Mesenchymal stem cell (in vitro differentiated cells and primary cell): ENCODE measurements around the gene AUTS2.

Source experiments
- DNase-seq: peaks from one replicate; pipeline ENCODE4 v3.0.0-alpha.2; 2013
- H2AFZ ChIP-seq: one replicate; pipeline ENCODE4 v1.6.1; 2013; ENCODE audit warnings: low read depth, mild to moderate bottlenecking, control low read depth, inconsistent platforms, low read length, moderate library complexity
- H2AK5ac ChIP-seq: 2 replicates; pipeline ENCODE4 v1.6.1; 2013; ENCODE audit warnings: low read length, moderate library complexity, mild to moderate bottlenecking, inconsistent platforms; ENCODE audit not compliant: severe bottlenecking
- H2BK120ac ChIP-seq: one replicate; pipeline ENCODE4 v1.6.1; 2013; ENCODE audit warnings: low read depth, mild to moderate bottlenecking, inconsistent platforms, low read length, moderate library complexity
- H2BK12ac ChIP-seq, 2 experiments: one replicate each; pipeline ENCODE4 v1.6.1; 2013; ENCODE audit warnings: inconsistent platforms in 2 of 2, low read length in 2 of 2, mild to moderate bottlenecking in 2 of 2, moderate library complexity in 2 of 2, control low read depth in 1 of 2
- H2BK15ac ChIP-seq: one replicate; pipeline ENCODE4 v1.6.1; 2013; ENCODE audit warnings: mild to moderate bottlenecking, low read depth, inconsistent platforms; ENCODE audit not compliant: poor library complexity, severe bottlenecking
- H2BK5ac ChIP-seq: 2 replicates; pipeline ENCODE4 v1.6.1; 2013; ENCODE audit warnings: low read depth, mild to moderate bottlenecking, low read length, control low read depth, inconsistent platforms; ENCODE audit not compliant: poor library complexity, severe bottlenecking
- H3K14ac ChIP-seq, 2 experiments: one replicate each; pipeline ENCODE4 v1.6.1; 2013; ENCODE audit warnings: inconsistent platforms in 2 of 2, low read length in 2 of 2, control low read depth in 1 of 2, mild to moderate bottlenecking in 1 of 2, moderate library complexity in 1 of 2
- H3K18ac ChIP-seq, 2 experiments: one replicate each; pipeline ENCODE4 v1.6.1; 2013; ENCODE audit warnings: inconsistent platforms in 2 of 2, low read length in 2 of 2, control low read depth in 1 of 2, low read depth in 1 of 2, mild to moderate bottlenecking in 1 of 2
- H3K23ac ChIP-seq, 2 experiments: one replicate each; pipeline ENCODE4 v1.6.1; 2013; ENCODE audit warnings: inconsistent platforms in 2 of 2, low read length in 2 of 2, mild to moderate bottlenecking in 2 of 2, moderate library complexity in 2 of 2, control low read depth in 1 of 2
- H3K27ac ChIP-seq: 2 replicates; pipeline ENCODE4 v1.5.1; 2013; ENCODE audit warnings: mild to moderate bottlenecking, moderate library complexity, low read length, control low read depth, inconsistent platforms; ENCODE audit not compliant: poor library complexity, severe bottlenecking
- H3K27me3 ChIP-seq, 2 experiments: 2 replicates each; pipeline versions ENCODE4 v1.6.1 to v1.7.0; 2013; ENCODE audit warnings: low read length in 2 of 2, mild to moderate bottlenecking in 2 of 2, moderate library complexity in 2 of 2, control low read depth in 1 of 2, inconsistent platforms in 1 of 2; ENCODE audit not compliant: control insufficient read depth in 1 of 2, insufficient read depth in 1 of 2
- H3K36me3 ChIP-seq, 2 experiments: 2 replicates each; pipeline versions ENCODE4 v1.6.1 to v1.7.0; 2013; ENCODE audit warnings: low read length in 2 of 2, control low read depth in 1 of 2, inconsistent platforms in 1 of 2, low read depth in 1 of 2, mild to moderate bottlenecking in 1 of 2; ENCODE audit not compliant: insufficient read depth in 2 of 2, control insufficient read depth in 1 of 2
- H3K4ac ChIP-seq, 2 experiments: one replicate each; pipeline ENCODE4 v1.6.1; 2013; ENCODE audit warnings: inconsistent platforms in 2 of 2, low read length in 2 of 2, mild to moderate bottlenecking in 2 of 2, moderate library complexity in 2 of 2, control low read depth in 1 of 2, low read depth in 1 of 2
- H3K4me1 ChIP-seq: 2 replicates; pipeline ENCODE4 v1.6.1; 2013; ENCODE audit warnings: low read depth, low read length, control low read depth; ENCODE audit not compliant: control insufficient read depth, insufficient read depth
- H3K4me2 ChIP-seq: 2 replicates; pipeline ENCODE4 v1.6.1; 2013; ENCODE audit warnings: low read length, mild to moderate bottlenecking, inconsistent platforms; ENCODE audit not compliant: poor library complexity, severe bottlenecking
- H3K4me3 ChIP-seq, 2 experiments: 2 replicates each; pipeline versions ENCODE4 v1.5.1 to v1.7.0; 2013; ENCODE audit warnings: low read length in 2 of 2, mild to moderate bottlenecking in 2 of 2, control low read depth in 1 of 2, low read depth in 1 of 2; ENCODE audit not compliant: insufficient read depth in 1 of 2
- H3K79me1 ChIP-seq: replicated peaks from 2 replicates; pipeline ENCODE4 v1.6.1; 2013; ENCODE audit warnings: mild to moderate bottlenecking, control low read depth, low read length, inconsistent platforms; ENCODE audit not compliant: poor library complexity, severe bottlenecking
- H3K9ac ChIP-seq: 2 replicates; pipeline ENCODE4 v1.7.0; 2013; ENCODE audit warnings: mild to moderate bottlenecking, low read length, moderate library complexity
- H3K9me3 ChIP-seq: 2 replicates; pipeline ENCODE4 v1.7.0; 2013; ENCODE audit warnings: mild to moderate bottlenecking, low read length; ENCODE audit not compliant: control insufficient read depth
- H4K8ac ChIP-seq: one replicate; pipeline ENCODE4 v1.6.1; 2013; ENCODE audit warnings: inconsistent platforms, mild to moderate bottlenecking, low read length, moderate library complexity
- H4K91ac ChIP-seq: one replicate; pipeline ENCODE4 v1.6.1; 2013; ENCODE audit warnings: mild to moderate bottlenecking, low read length, inconsistent platforms
- WGBS: methylation state at CpG from one replicate; pipeline ENCODE4 v1.1.7; 2013; ENCODE audit warnings: mixed read lengths; 5-methylcytosine and 5-hydroxymethylcytosine counted together

The AUTS2 gene

DNA sequence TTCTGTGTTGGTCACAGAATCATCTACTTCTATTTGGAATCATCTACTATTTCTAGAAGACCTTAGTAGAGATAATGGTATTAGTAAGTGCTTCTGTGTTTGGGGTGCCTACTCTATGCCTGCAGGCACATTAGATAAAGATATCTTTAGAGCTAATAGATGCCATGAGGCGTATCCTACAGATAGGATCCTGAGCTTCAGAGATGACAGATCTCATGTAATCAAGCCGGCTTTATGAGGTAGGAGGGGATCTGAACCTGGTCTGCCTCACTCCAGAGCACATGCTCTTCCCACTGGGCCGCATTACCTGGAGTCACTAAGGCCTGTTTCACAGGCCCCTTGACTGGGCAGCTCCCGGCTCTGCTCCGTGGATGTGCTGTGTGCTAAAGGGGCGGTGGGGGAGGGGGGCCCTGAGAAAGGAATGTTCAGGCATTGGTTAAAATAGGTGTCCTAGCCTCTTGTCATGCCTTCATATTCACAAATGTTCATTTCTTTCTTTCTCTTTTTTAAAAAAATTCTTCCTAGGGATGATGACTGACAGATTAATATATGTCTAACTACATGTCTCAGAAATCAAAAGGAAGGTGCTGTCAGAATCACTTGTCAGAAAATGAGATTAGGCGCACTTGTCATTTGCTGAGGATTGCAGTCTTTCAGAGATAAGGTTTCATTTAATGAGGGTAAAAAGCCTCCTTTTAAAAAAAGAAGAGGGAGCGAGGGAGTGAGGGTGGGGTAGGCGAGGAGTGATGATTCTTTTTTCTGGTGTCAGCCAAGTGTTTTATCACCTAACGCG lies 1075.7 kb downstream of the AUTS2 start:
- Histone ChIP-seq H3K23ac (no peak overlapping the region), H4K8ac (no peak overlapping the region), H3K9ac (no peak overlapping the region), H4K91ac (no peak overlapping the region), H3K79me1 (no peaks in the 10 kb centered on the region), H3K14ac (no peak overlapping the region), H3K36me3 (no peaks in the 10 kb centered on the region), H3K4me2 (no peak overlapping the region), H3K4me1 (peaks cover 2% of the 10 kb centered on the region), H2BK120ac (no peak overlapping the region), H3K9me3 (no peaks in the 10 kb centered on the region), H2AFZ (no peak overlapping the region), H2BK5ac (no peak overlapping the region), H2AK5ac (no peak overlapping the region), H3K4ac (no peak overlapping the region), H2BK15ac (no peak overlapping the region), H3K27me3 (no peaks in the 10 kb centered on the region), H2BK12ac (no peak overlapping the region), H3K4me3 (no peak overlapping the region), H3K27ac (no peak overlapping the region), H3K18ac (no peak overlapping the region)
- no peak for DNase-seq
- WGBS, result 91% methylated on average over 9 of the region's 11 CpGs

DNA sequence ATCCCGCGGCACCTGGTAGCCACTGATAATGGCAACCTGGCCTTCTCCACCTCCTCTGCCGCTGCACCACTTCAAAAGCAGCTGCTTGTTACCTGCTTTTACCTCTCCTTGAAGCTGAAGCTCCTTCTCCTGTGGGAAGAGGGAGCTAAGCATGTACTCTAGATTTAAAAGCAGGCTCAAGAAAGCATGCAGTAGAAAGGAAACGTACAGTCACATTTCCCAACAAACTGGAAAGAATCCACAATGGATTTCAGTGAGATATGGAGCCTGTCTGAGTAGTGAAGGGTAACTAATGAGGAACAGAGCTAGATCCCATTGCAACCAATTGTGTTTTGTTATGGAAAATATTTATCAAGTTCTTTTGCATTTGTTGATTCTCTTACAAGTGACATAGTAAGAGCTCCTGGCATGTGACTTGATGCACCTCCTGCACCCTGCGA lies 1076.3 kb downstream of the AUTS2 start:
- no peak overlapping the region for H3K27ac ChIP-seq
- no peak overlapping the region for H3K4ac ChIP-seq
- H2AFZ ChIP-seq, result no peak overlapping the region
- no peak overlapping the region for H2BK15ac ChIP-seq
- H2BK5ac ChIP-seq, result no peak overlapping the region
- no peak overlapping the region for H3K4me3 ChIP-seq
- no peak overlapping the region for H2BK120ac ChIP-seq
- WGBS, result 64% methylated on average over 5 of the region's 5 CpGs
- H2BK12ac ChIP-seq, result no peak overlapping the region
- no peak overlapping the region for H3K23ac ChIP-seq
- no peak overlapping the region for H3K9ac ChIP-seq
- no peak overlapping the region for H4K8ac ChIP-seq
- no peak overlapping the region for H3K14ac ChIP-seq
- no peaks in the 10 kb centered on the region for H3K79me1 ChIP-seq
- no peaks in the 10 kb centered on the region for H3K36me3 ChIP-seq
- no peaks in the 10 kb centered on the region for H3K27me3 ChIP-seq
- H4K91ac ChIP-seq, result no peak overlapping the region
- no peak for DNase-seq
- H2AK5ac ChIP-seq, result no peak overlapping the region
- H3K18ac ChIP-seq, result no peak overlapping the region
- no peaks in the 10 kb centered on the region for H3K9me3 ChIP-seq
- H3K4me1 ChIP-seq, result peaks cover 2% of the 10 kb centered on the region
- H3K4me2 ChIP-seq, result no peak overlapping the region

DNA sequence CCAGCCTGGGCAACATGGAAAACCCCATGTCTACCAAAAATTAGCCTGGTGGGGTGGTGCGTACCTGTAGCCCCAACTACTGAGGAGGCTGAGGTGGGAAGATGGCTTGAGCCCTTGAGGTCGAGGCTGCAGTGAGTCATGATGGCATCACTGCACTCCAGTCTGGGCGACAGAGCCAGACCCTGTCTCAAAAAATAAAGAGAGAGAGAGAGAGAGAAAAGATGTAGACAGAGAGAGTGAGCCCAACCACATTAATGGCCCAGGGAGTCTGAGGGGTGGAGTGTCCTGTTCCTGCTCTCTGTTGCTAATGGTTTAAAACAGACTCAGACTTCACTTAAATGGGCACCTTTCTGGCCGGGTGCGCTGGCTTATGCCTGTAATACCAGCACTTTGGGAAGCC lies 1078.0 kb downstream of the AUTS2 start:
- Histone ChIP-seq H2BK12ac (no peak overlapping the region), H3K4me2 (no peak overlapping the region), H2BK120ac (no peak overlapping the region), H4K91ac (no peak overlapping the region), H3K23ac (no peak overlapping the region), H2BK5ac (no peak overlapping the region), H3K27ac (no peak overlapping the region), H4K8ac (no peak overlapping the region), H3K36me3 (no peaks in the 10 kb centered on the region), H3K4me3 (no peak overlapping the region), H3K14ac (no peak overlapping the region), H2AK5ac (no peak overlapping the region), H3K4ac (no peak overlapping the region), H3K9ac (no peak overlapping the region), H3K79me1 (no peaks in the 10 kb centered on the region), H3K18ac (no peak overlapping the region), H2AFZ (no peak overlapping the region), H3K27me3 (no peaks in the 10 kb centered on the region), H3K9me3 (no peaks in the 10 kb centered on the region), H2BK15ac (no peak overlapping the region), H3K4me1 (peaks cover 2% of the 10 kb centered on the region)
- DNase-seq, result no peak
- WGBS, result 63% methylated on average over 5 of the region's 5 CpGs

- DNase-seq, result peak; percentile 37
- Histone ChIP-seq H2BK5ac (no peak overlapping the region), H4K8ac (no peak overlapping the region), H4K91ac (no peak overlapping the region), H3K4me1 (peaks cover 2% of the 10 kb centered on the region), H3K36me3 (no peaks in the 10 kb centered on the region), H3K4ac (no peak overlapping the region), H2BK15ac (no peak overlapping the region), H2BK120ac (no peak overlapping the region), H3K9me3 (no peaks in the 10 kb centered on the region), H3K4me2 (no peak overlapping the region), H2AK5ac (no peak overlapping the region), H3K18ac (no peak overlapping the region), H3K4me3 (no peak overlapping the region), H3K27ac (no peak overlapping the region), H3K9ac (no peak overlapping the region), H3K27me3 (no peaks in the 10 kb centered on the region), H3K23ac (no peak overlapping the region), H3K14ac (no peak overlapping the region), H3K79me1 (no peaks in the 10 kb centered on the region), H2AFZ (no peak overlapping the region), H2BK12ac (no peak overlapping the region)
- 50% methylated on average over 3 of the region's 4 CpGs for WGBS
Observed at GRCh38 chr7:70678621-70679251, 1080.5 kb downstream of the AUTS2 start.
